Stimulated activated naive CD8-positive, alpha-beta T cell treated with anti-CD3 and anti-CD28 coated beads, Interleukin-15, Interleukin-2, amounts not matched to agents 100 U/mL and 50 U/mL, for 24 hours (primary cell): ENCODE data around the gene ZNF831.

Experiments used
- ATAC-seq: fragments of 150-1000 bp; cut with Tn5 transposase; one replicate; pipeline ENCODE4 v1.10.0; 2021
- DNase-seq: peaks from one replicate; pipeline ENCODE4 v3.0.0; 2021

The ZNF831 gene

GRCh38 chr20:59141818-59142581, 21.6 kb upstream of the ZNF831 start:
- ATAC-seq (no peak), DNase-seq (no peak)

- ATAC-seq (no peak), DNase-seq (no peak)
Measured at GRCh38 chr20:59143326-59143725, 20.3 kb upstream of the ZNF831 start.

- ATAC-seq: peak; percentile 96
Measured at GRCh38 chr20:59144179-59144830, 19.3 kb upstream of the ZNF831 start.

GRCh38 chr20:59144831-59145196, 18.8 kb upstream of the ZNF831 start:
- no peak for ATAC-seq

More at GRCh38 chr20:59144179-59144830, 19.3 kb upstream of the ZNF831 start:
- peak; percentile 70 for DNase-seq

GRCh38 chr20:59145247-59145923, 18.2 kb upstream of the ZNF831 start:
- DNase-seq (no peak), ATAC-seq (no peak)

More at GRCh38 chr20:59144831-59145196, 18.8 kb upstream of the ZNF831 start:
- no peak for DNase-seq

- peak; percentile 81 for DNase-seq
- ATAC-seq: peak; percentile 26
Measured at GRCh38 chr20:59145924-59146779, 17.5 kb upstream of the ZNF831 start.

GRCh38 chr20:59146780-59147565, 16.6 kb upstream of the ZNF831 start:
- ATAC-seq: no peak
- no peak for DNase-seq

GRCh38 chr20:59147586-59147985, 16.0 kb upstream of the ZNF831 start:
- ATAC-seq: no peak
- no peak for DNase-seq

- DNase-seq (no peak), ATAC-seq (no peak)
Measured at GRCh38 chr20:59148701-59149493, 14.7 kb upstream of the ZNF831 start.

GRCh38 chr20:59149678-59150504, 13.7 kb upstream of the ZNF831 start:
- DNase-seq: peak; percentile 73

GRCh38 chr20:59150821-59151251, 12.8 kb upstream of the ZNF831 start:
- no peak for ATAC-seq
- no peak for DNase-seq

More at GRCh38 chr20:59149678-59150504, 13.7 kb upstream of the ZNF831 start:
- peak; percentile 60 for ATAC-seq

- no peak for ATAC-seq
- no peak for DNase-seq
Measured at GRCh38 chr20:59151391-59151790, 12.2 kb upstream of the ZNF831 start.

- DNase-seq (peak; percentile 49), ATAC-seq (peak; percentile 64)
Measured at GRCh38 chr20:59151820-59152219, 11.8 kb upstream of the ZNF831 start.

- DNase-seq (no peak), ATAC-seq (no peak)
Measured at GRCh38 chr20:59152559-59153354, 10.9 kb upstream of the ZNF831 start.

GRCh38 chr20:59153355-59153681, 10.3 kb upstream of the ZNF831 start:
- ATAC-seq (no peak), DNase-seq (no peak)

GRCh38 chr20:59153832-59154231, 9.8 kb upstream of the ZNF831 start:
- ATAC-seq: no peak

GRCh38 chr20:59154317-59155013, 9.2 kb upstream of the ZNF831 start:
- ATAC-seq (no peak), DNase-seq (no peak)

More at GRCh38 chr20:59153832-59154231, 9.8 kb upstream of the ZNF831 start:
- no peak for DNase-seq

GRCh38 chr20:59157064-59157463, 6.6 kb upstream of the ZNF831 start:
- DNase-seq: no peak
- ATAC-seq: no peak
